Measurements from ENCODE around the gene LETM1. TPM values are rescaled to one million over a fixed set of nuclear protein-coding genes. Genes with fewer than 3 reads are reported as not detected.

The LETM1 gene
- polyA plus RNA-seq, 1 donor = 27.4 TPM

DNA sequence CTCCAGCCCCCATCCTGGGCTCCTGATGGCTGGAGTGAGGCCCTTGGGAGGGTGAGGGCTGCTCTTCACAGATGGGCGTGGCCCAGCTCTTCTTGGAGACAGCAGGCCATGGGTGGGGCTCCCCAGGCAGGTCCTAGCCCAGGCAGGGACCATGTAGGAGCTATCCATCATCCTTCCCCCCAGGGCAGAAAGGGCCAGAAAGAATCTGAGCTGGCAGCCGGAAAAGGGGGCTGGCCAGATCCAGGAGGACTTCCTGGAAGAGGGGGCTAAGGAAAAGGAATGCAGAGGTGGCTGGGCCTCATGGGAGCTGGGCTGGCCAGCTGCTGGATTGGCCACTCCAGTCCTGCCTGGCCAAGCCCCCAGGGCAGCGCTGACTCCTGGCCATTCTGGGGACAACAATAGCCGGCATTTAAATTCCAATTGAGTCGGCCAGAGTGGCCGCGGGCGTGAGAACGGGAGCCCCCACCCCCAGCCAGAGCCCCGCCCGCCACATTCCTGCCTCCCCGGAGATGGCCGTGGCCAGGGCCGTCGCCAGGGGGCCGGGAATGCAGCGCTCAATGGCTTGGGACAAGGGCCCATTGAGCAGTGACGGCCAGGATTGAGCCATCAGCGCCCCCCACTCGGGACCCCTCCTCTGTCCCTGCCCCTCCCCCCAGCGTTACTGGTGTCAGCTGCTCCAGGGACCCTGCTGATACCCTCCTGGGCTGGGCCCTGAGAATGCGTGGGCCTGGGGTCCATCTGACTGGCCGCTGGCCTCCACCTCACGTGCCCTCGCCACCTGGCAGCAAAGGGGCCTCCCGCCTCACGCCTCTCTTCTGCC is 77.9 kb downstream of the LETM1 start:
- DNase-seq = no peak
- no CpG with 5 or more reads among the region's 27 CpGs for WGBS (ENCODE audit: insufficient coverage, low lambda C conversion rate)
- no peaks in the 10 kb centered on the region for H3K9me3 ChIP-seq (ENCODE audit: control insufficient read depth, low read depth, low read length)
- H3K27ac ChIP-seq (ENCODE audit: low read length) = no peak overlapping the region
- H3K36me3 ChIP-seq (ENCODE audit: control insufficient read depth, insufficient read depth, low read length) = no peaks in the 10 kb centered on the region
- H3K4me3 ChIP-seq (ENCODE audit: low read length) = no peak overlapping the region
- H3K27me3 ChIP-seq (ENCODE audit: control insufficient read depth, insufficient read depth, low read length) = no peaks in the 10 kb centered on the region
- peaks cover 28% of the 10 kb centered on the region for H3K4me1 ChIP-seq (ENCODE audit: control insufficient read depth, insufficient read depth, low read length)

GRCh38 chr4:1776521-1777161 is 79.3 kb downstream of the LETM1 start:
- H3K4me3 ChIP-seq (ENCODE audit: low read length) = no peak overlapping the region
- no peaks in the 10 kb centered on the region for H3K27me3 ChIP-seq (ENCODE audit: control insufficient read depth, insufficient read depth, low read length)
- H3K27ac ChIP-seq (ENCODE audit: low read length) = no peak overlapping the region
- no CpG with 5 or more reads among the region's 24 CpGs for WGBS (ENCODE audit: insufficient coverage, low lambda C conversion rate)
- no peaks in the 10 kb centered on the region for H3K9me3 ChIP-seq (ENCODE audit: control insufficient read depth, low read depth, low read length)
- DNase-seq = no peak
- peaks cover 41% of the 10 kb centered on the region for H3K4me1 ChIP-seq (ENCODE audit: control insufficient read depth, insufficient read depth, low read length)
- no peaks in the 10 kb centered on the region for H3K36me3 ChIP-seq (ENCODE audit: control insufficient read depth, insufficient read depth, low read length)

GRCh38 chr4:1775731-1776500 is 80.0 kb downstream of the LETM1 start:
- no CpG with 5 or more reads among the region's 23 CpGs for WGBS (ENCODE audit: insufficient coverage, low lambda C conversion rate)
- Histone ChIP-seq H3K27me3 (ENCODE audit: control insufficient read depth, insufficient read depth, low read length) (no peaks in the 10 kb centered on the region), H3K4me3 (ENCODE audit: low read length) (no peak overlapping the region), H3K36me3 (ENCODE audit: control insufficient read depth, insufficient read depth, low read length) (no peaks in the 10 kb centered on the region), H3K27ac (ENCODE audit: low read length) (no peak overlapping the region), H3K4me1 (ENCODE audit: control insufficient read depth, insufficient read depth, low read length) (peaks cover 49% of the 10 kb centered on the region), H3K9me3 (ENCODE audit: control insufficient read depth, low read depth, low read length) (no peaks in the 10 kb centered on the region)
- no peak for DNase-seq

- WGBS (ENCODE audit: insufficient coverage, low lambda C conversion rate) = 100% methylated on average over 4 of the region's 10 CpGs
- no peak overlapping the region for H3K27ac ChIP-seq (ENCODE audit: low read length)
- no peaks in the 10 kb centered on the region for H3K9me3 ChIP-seq (ENCODE audit: control insufficient read depth, low read depth, low read length)
- no peak for DNase-seq
- H3K27me3 ChIP-seq (ENCODE audit: control insufficient read depth, insufficient read depth, low read length) = no peaks in the 10 kb centered on the region
- no peaks in the 10 kb centered on the region for H3K36me3 ChIP-seq (ENCODE audit: control insufficient read depth, insufficient read depth, low read length)
- H3K4me3 ChIP-seq (ENCODE audit: low read length) = no peak overlapping the region
- H3K4me1 ChIP-seq (ENCODE audit: control insufficient read depth, insufficient read depth, low read length) = peaks cover 59% of the 10 kb centered on the region
Measured at GRCh38 chr4:1773754-1774153, 82.2 kb downstream of the LETM1 start.

DNA sequence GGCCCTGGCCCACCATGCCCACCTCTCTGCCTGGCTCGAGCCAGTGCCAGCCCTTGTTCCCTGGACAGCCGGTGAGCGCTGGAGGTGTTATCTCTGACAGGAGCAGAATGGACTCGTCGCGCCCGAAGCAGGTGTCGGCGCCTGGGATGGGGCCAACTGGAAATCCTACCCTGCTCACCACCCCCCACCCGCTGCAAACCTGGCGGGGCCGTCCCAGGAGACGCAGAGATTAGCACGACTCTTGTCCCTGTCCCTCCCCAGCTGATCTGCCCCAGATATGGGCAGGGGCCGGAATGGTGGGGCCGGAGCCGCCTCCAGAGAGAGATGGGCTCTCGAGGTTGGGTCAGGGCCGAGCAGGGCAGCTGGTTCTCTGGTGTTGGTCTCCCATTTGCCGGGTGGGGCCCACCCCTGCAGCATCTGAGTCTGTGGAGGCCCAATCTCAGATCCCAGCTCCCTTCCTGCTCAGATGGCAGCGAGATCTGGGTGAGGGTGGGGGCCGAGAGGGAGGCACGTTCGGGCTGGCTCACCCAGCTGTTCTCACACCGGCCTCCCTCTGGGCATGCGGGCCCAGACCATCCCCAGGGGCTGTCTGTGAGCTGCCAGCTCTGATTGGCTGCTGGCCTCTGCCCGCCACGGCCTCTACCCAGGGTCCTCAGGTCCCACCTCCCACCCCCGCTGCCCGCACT is 83.0 kb downstream of the LETM1 start:
- H3K27ac ChIP-seq (ENCODE audit: low read length) = peak overlapping the region; percentile 56
- H3K36me3 ChIP-seq (ENCODE audit: control insufficient read depth, insufficient read depth, low read length) = no peaks in the 10 kb centered on the region
- no CpG with 5 or more reads among the region's 30 CpGs for WGBS (ENCODE audit: insufficient coverage, low lambda C conversion rate)
- peaks cover 60% of the 10 kb centered on the region for H3K4me1 ChIP-seq (ENCODE audit: control insufficient read depth, insufficient read depth, low read length)
- no peaks in the 10 kb centered on the region for H3K9me3 ChIP-seq (ENCODE audit: control insufficient read depth, low read depth, low read length)
- DNase-seq = peak in 1 of 2 donors; percentile 68
- no peak overlapping the region for H3K4me3 ChIP-seq (ENCODE audit: low read length)
- H3K27me3 ChIP-seq (ENCODE audit: control insufficient read depth, insufficient read depth, low read length) = peaks cover 4% of the 10 kb centered on the region

DNA sequence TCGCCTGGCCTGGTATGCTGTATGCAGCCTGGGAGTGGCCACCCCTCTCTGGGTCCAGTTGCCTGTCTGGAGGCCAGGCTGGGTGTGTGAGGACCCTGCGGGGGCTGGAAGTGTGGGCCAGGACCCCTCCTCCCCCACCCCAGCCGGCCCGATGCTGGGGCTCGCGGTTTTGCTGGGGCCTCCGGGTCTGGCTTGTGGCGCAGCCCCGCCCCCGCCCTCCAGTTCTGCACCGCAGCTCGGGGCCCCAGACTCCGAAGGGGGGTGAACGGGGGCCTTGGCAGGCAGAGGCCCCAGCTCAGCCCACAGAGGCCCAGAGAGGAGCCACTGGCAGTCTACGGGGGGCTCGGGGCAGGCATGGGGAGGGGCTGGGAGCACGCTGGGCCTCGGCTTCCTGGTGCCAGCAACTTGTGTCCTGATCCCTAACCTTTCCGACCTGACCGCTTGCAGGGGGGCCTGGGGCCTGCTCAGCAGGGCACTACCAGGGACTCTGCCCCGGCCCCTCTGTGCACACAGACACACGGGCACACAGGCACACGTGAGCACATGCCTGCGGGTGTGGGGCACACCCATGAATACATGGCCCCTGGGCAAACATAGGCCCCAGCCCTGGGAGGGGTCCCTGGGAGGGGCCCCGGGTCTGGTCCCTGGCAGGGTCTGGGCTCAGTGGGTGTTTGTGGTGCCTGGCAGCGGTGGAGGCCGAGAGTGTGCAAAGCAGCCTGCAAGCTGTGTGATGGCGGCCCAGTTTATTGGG is 84.2 kb downstream of the LETM1 start:
- DNase-seq = peak; percentile 78 to 85
- H3K4me1 ChIP-seq (ENCODE audit: control insufficient read depth, insufficient read depth, low read length) = peaks cover 56% of the 10 kb centered on the region
- peak overlapping the region; percentile 4 for H3K4me3 ChIP-seq (ENCODE audit: low read length)
- H3K9me3 ChIP-seq (ENCODE audit: control insufficient read depth, low read depth, low read length) = no peaks in the 10 kb centered on the region
- peaks cover 4% of the 10 kb centered on the region for H3K27me3 ChIP-seq (ENCODE audit: control insufficient read depth, insufficient read depth, low read length)
- H3K27ac ChIP-seq (ENCODE audit: low read length) = peak overlapping the region; percentile 56
- no peaks in the 10 kb centered on the region for H3K36me3 ChIP-seq (ENCODE audit: control insufficient read depth, insufficient read depth, low read length)
- no CpG with 5 or more reads among the region's 28 CpGs for WGBS (ENCODE audit: insufficient coverage, low lambda C conversion rate)

DNA sequence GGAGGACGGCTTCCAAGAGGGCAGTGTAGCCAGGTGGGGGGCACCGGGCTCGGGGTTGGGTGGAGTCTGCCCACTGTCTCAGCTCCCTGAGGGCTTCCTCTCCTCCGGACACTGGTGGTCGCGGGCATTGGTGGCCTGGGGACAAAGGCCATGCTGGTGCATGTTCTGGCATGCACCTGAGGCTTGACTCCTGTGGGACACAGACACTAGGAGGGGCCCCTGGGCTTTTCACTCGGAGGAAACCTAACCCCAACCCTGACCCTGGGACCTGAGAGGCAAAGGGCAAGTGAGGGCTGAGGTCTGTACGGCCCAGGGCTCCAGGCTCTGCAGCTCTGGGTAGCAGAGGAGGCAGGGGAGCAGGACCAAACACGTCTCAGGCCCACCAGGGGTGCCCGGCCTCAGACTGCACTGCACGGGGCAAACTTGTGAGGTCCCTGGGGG is 85.1 kb downstream of the LETM1 start:
- WGBS (ENCODE audit: insufficient coverage, low lambda C conversion rate) = no CpG with 5 or more reads among the region's 11 CpGs
- peaks cover 4% of the 10 kb centered on the region for H3K27me3 ChIP-seq (ENCODE audit: control insufficient read depth, insufficient read depth, low read length)
- no peaks in the 10 kb centered on the region for H3K36me3 ChIP-seq (ENCODE audit: control insufficient read depth, insufficient read depth, low read length)
- no peaks in the 10 kb centered on the region for H3K9me3 ChIP-seq (ENCODE audit: control insufficient read depth, low read depth, low read length)
- peaks cover 66% of the 10 kb centered on the region for H3K4me1 ChIP-seq (ENCODE audit: control insufficient read depth, insufficient read depth, low read length)
- H3K4me3 ChIP-seq (ENCODE audit: low read length) = no peak overlapping the region
- H3K27ac ChIP-seq (ENCODE audit: low read length) = no peak overlapping the region
- no peak for DNase-seq

- H3K4me1 ChIP-seq (ENCODE audit: control insufficient read depth, insufficient read depth, low read length) = peaks cover 67% of the 10 kb centered on the region
- no CpG with 5 or more reads among the region's 33 CpGs for WGBS (ENCODE audit: insufficient coverage, low lambda C conversion rate)
- DNase-seq = peak in 1 of 2 donors; percentile 71
Measured at GRCh38 chr4:1770245-1770644, 85.7 kb downstream of the LETM1 start.

GRCh38 chr4:1769692-1770091 is 86.3 kb downstream of the LETM1 start:
- Histone ChIP-seq H3K4me1 (ENCODE audit: control insufficient read depth, insufficient read depth, low read length) (peaks cover 67% of the 10 kb centered on the region), H3K9me3 (ENCODE audit: control insufficient read depth, low read depth, low read length) (no peaks in the 10 kb centered on the region), H3K36me3 (ENCODE audit: control insufficient read depth, insufficient read depth, low read length) (no peaks in the 10 kb centered on the region), H3K27ac (ENCODE audit: low read length) (peak overlapping the region; percentile 19), H3K27me3 (ENCODE audit: control insufficient read depth, insufficient read depth, low read length) (peaks cover 4% of the 10 kb centered on the region), H3K4me3 (ENCODE audit: low read length) (no peak overlapping the region)
- no CpG with 5 or more reads among the region's 6 CpGs for WGBS (ENCODE audit: insufficient coverage, low lambda C conversion rate)
- DNase-seq = peak in 1 of 2 donors; percentile 30

More at GRCh38 chr4:1770245-1770644, 85.7 kb downstream of the LETM1 start:
- peak overlapping the region; percentile 19 for H3K27ac ChIP-seq (ENCODE audit: low read length)
- no peaks in the 10 kb centered on the region for H3K9me3 ChIP-seq (ENCODE audit: control insufficient read depth, low read depth, low read length)
- H3K27me3 ChIP-seq (ENCODE audit: control insufficient read depth, insufficient read depth, low read length) = peaks cover 4% of the 10 kb centered on the region
- no peaks in the 10 kb centered on the region for H3K36me3 ChIP-seq (ENCODE audit: control insufficient read depth, insufficient read depth, low read length)
- H3K4me3 ChIP-seq (ENCODE audit: low read length) = no peak overlapping the region

Measured in large intestine (tissue), 3 donors.